GM13976 (cell line): ENCODE results near the gene ZNF446.
"Not testable (repeated sequence)": the region's sequence is repeated elsewhere in the genome, so short reads cannot be mapped to it uniquely, and the experiment has no call there.

ENCODE experiments used
- DNase-seq: peaks from one replicate; pipeline ENCODE4 v3.0.0; 2012; ENCODE audit warnings: low spot score
- CTCF ChIP-seq: IDR thresholded peaks from 2 replicates; pipeline ENCODE4 v1.5.1; 2012; ENCODE audit warnings: borderline replicate concordance, mild to moderate bottlenecking; ENCODE audit not compliant: insufficient read depth; ENCODE audit errors: extremely low read depth, missing control alignments, control extremely low read depth
- in situ Hi-C: fragments of 300-500 bp; cut with MboI; formaldehyde crosslinking; loops from one replicate; pipeline ENCODE4 v1.12.0; 2022; ENCODE audit warnings: low sequenced_read_pairs, mixed read lengths, inconsistent platforms; ENCODE audit not compliant: unreplicated experiment

Gene ZNF446

GRCh38 chr19:58475714-58476497 lies at the start of gene ZNF446:
ZNF446 (plus strand) TSS chr19:58476352; CDS start chr19:58477219, 867 bp downstream.
- DNase-seq, result peak; percentile 96
- no peak for TF ChIP-seq CTCF
- in situ Hi-C loops, result no loop called here

- DNase-seq, result no peak
- TF ChIP-seq CTCF, result no peak
- in situ Hi-C loops, result no loop called here
Measured at GRCh38 chr19:58428617-58429016, 47.5 kb upstream of the ZNF446 start.

GRCh38 chr19:58429745-58430144 lies 46.4 kb upstream of the ZNF446 start:
- TF ChIP-seq CTCF, result no peak
- no peak for DNase-seq
- in situ Hi-C loops, result no loop called here

- TF ChIP-seq CTCF, result no peak
- no peak for DNase-seq
- in situ Hi-C loops, result no loop called here
Measured at GRCh38 chr19:58434217-58434616, 41.9 kb upstream of the ZNF446 start.

GRCh38 chr19:58439576-58440554 lies 36.3 kb upstream of the ZNF446 start, which contains the start of gene ZNF132:
ZNF132 (minus strand) TSS chr19:58440153; CDS start chr19:58439821, 332 bp downstream.
- in situ Hi-C loops, result no loop called here
- DNase-seq, result peak; percentile 98
- TF ChIP-seq CTCF, result no peak

GRCh38 chr19:58440556-58440955 lies 35.6 kb upstream of the ZNF446 start:
- DNase-seq, result no peak
- no peak for TF ChIP-seq CTCF
- in situ Hi-C loops, result no loop called here

GRCh38 chr19:58442986-58443385 lies 33.2 kb upstream of the ZNF446 start:
- DNase-seq, in situ Hi-C loops: not testable (repeated sequence)

- in situ Hi-C loops, DNase-seq: not testable (repeated sequence)
Measured at GRCh38 chr19:58448860-58449259, 27.3 kb upstream of the ZNF446 start.

- in situ Hi-C loops, DNase-seq: not testable (repeated sequence)
Measured at GRCh38 chr19:58449980-58450379, 26.2 kb upstream of the ZNF446 start.
